ENCODE data around the gene ATP6V1G2. TPM values are rescaled to one million over a fixed set of nuclear protein-coding genes. Genes with fewer than 3 reads are reported as not detected.

Gene ATP6V1G2
- total RNA-seq, 2 experiments from 2014 or later, result 0.86 to 1.1 TPM

- Mint-ChIP-seq H3K4me3 (no peak within 1 kb of the TSS), H3K27ac (peak within 1 kb of the TSS; percentile 15), H3K27me3 (no peaks in the 10 kb centered on the region), H3K36me3 (ENCODE audit: low read depth) (peaks cover 37% of the 10 kb centered on the region), H3K9me3 (no peaks in the 10 kb centered on the region), H3K4me1 (ENCODE audit: low read depth) (peaks cover 10% of the 10 kb centered on the region)
- ChIA-PET CTCF (interaction anchor here (0.6 to 1.0 kb wide), 3 partner anchors 31 to 86 kb away, joined by 3 to 4 read pairs (median 3); partner anchors contain the start of gene MICB), POLR2A (interaction anchor here (0.6 to 2.6 kb wide), 8 partner anchors 10 to 298 kb away, joined by 3 to 21 read pairs (median 6); partner anchors contain the start of genes DDX39B and MICB)
- DNase-seq, result no peak
- ATAC-seq, result peak; percentile 13
- intact Hi-C loops (cut with micrococcal nuclease), result no loop called here
- no peak for TF ChIP-seq CTCF (IDR thresholded peaks at IDR 0.05)
Measured at GRCh38 chr6:31528821-31529328, 17.5 kb downstream of the ATP6V1G2 start, which contains the start of gene MCCD1. MCCD1 (plus strand) TSS chr6:31528962; CDS start chr6:31529015, 53 bp downstream.

- H3K4me3 Mint-ChIP-seq, result no peak overlapping the region
- ATAC-seq, result no peak
- intact Hi-C loops (cut with micrococcal nuclease), result no loop called here
- H3K27me3 Mint-ChIP-seq, result no peaks in the 10 kb centered on the region
- H3K9me3 Mint-ChIP-seq, result no peaks in the 10 kb centered on the region
- H3K27ac Mint-ChIP-seq, result no peak overlapping the region
- no peak for DNase-seq
- ChIA-PET CTCF (interaction anchor here (0.9 kb wide), 1 partner anchor 31 kb away, joined by 4 read pairs; the partner anchor contains the start of gene MICB), POLR2A (interaction anchor here (0.8 to 2.6 kb wide), 7 partner anchors 10 to 123 kb away, joined by 3 to 21 read pairs (median 6); partner anchors contain the start of genes DDX39B and MICB)
- H3K4me1 Mint-ChIP-seq (ENCODE audit: low read depth), result peaks cover 9% of the 10 kb centered on the region
- no peak for TF ChIP-seq CTCF (IDR thresholded peaks at IDR 0.05)
- H3K36me3 Mint-ChIP-seq (ENCODE audit: low read depth), result peaks cover 31% of the 10 kb centered on the region
Measured at GRCh38 chr6:31528307-31528777, 18.1 kb downstream of the ATP6V1G2 start.

GRCh38 chr6:31525932-31526591 is 20.3 kb downstream of the ATP6V1G2 start:
- Mint-ChIP-seq H3K9me3 (no peaks in the 10 kb centered on the region), H3K27ac (no peak overlapping the region), H3K4me3 (no peak overlapping the region), H3K36me3 (ENCODE audit: low read depth) (peaks cover 14% of the 10 kb centered on the region), H3K4me1 (ENCODE audit: low read depth) (no peaks in the 10 kb centered on the region), H3K27me3 (peaks cover 2% of the 10 kb centered on the region)
- ChIA-PET POLR2A (interaction anchor here (2.3 kb wide), 1 partner anchor 15 kb away, joined by 7 read pairs; the partner anchor contains the start of gene DDX39B), CTCF (no interaction called here)
- peak; percentile 17 for ATAC-seq
- TF ChIP-seq CTCF (IDR thresholded peaks at IDR 0.05), result no peak
- intact Hi-C loops (cut with micrococcal nuclease), result no loop called here
- no peak for DNase-seq

- no peak for TF ChIP-seq CTCF (IDR thresholded peaks at IDR 0.05)
- CTCF ChIA-PET, result interaction anchor here (1.3 kb wide), 1 partner anchor 83 kb away, joined by 5 read pairs; no protein-coding TSS in a partner anchor
- H3K27me3 Mint-ChIP-seq, result peaks cover 2% of the 10 kb centered on the region
- intact Hi-C loops (cut with micrococcal nuclease), result no loop called here
- no peaks in the 10 kb centered on the region for H3K4me1 Mint-ChIP-seq (ENCODE audit: low read depth)
- H3K36me3 Mint-ChIP-seq (ENCODE audit: low read depth), result peaks cover 9% of the 10 kb centered on the region
- DNase-seq (no peak), ATAC-seq (no peak)
- POLR2A ChIA-PET, result interaction anchor here (2.3 kb wide), 1 partner anchor 15 kb away, joined by 7 read pairs; the partner anchor contains the start of gene DDX39B
- no peaks in the 10 kb centered on the region for H3K9me3 Mint-ChIP-seq
- H3K4me3 Mint-ChIP-seq, result no peak overlapping the region
- no peak overlapping the region for H3K27ac Mint-ChIP-seq
Measured at GRCh38 chr6:31525553-31525931, 20.9 kb downstream of the ATP6V1G2 start.
